ENCODE measurements around the gene IGFBP5.

DNA sequence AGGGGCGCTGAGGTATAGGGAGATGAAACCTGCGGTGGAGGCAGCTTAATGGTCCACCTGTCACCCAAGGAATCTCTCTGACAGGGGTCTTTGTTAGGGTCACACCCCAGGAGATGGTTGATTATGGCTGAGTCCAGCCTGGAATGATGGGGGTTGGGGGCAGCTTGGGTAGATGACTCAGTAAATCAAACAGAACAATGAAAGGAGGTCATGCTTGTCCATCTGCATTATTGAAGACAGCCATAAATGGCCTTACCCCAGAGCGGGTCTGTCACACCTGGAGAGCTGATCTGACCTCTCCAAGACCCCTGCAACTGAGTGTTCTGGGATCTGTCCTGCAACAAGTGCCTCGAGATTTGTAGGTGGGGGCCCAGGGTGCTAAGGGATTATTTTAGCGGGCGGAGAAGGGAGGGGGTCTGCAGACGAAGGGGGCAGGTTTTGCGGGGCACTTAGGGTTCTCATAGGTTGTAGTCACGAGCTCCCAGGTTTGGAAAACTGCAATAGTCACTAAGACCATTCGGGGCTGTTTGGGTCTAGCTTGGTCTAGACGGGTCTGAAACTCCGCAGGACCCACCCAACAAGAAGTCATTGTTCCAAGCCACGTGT lies 62.9 kb downstream of the IGFBP5 start:
- TF ChIP-seq, protein P1, sequence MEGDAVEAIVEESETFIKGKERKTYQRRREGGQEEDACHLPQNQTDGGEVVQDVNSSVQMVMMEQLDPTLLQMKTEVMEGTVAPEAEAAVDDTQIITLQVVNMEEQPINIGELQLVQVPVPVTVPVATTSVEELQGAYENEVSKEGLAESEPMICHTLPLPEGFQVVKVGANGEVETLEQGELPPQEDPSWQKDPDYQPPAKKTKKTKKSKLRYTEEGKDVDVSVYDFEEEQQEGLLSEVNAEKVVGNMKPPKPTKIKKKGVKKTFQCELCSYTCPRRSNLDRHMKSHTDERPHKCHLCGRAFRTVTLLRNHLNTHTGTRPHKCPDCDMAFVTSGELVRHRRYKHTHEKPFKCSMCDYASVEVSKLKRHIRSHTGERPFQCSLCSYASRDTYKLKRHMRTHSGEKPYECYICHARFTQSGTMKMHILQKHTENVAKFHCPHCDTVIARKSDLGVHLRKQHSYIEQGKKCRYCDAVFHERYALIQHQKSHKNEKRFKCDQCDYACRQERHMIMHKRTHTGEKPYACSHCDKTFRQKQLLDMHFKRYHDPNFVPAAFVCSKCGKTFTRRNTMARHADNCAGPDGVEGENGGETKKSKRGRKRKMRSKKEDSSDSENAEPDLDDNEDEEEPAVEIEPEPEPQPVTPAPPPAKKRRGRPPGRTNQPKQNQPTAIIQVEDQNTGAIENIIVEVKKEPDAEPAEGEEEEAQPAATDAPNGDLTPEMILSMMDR (conservative IDR thresholded peaks at IDR 0.05), result no peak
- TF ChIP-seq ZFX (IDR thresholded peaks at IDR 0.05), result no peak

Measured in C4-2B (cell line).